NCI-H460 (cell line): ENCODE measurements around the gene ECI1. TPM values are rescaled to one million over a fixed set of nuclear protein-coding genes. Genes with fewer than 3 reads are reported as not detected.
"Not testable (repeated sequence)": the region's sequence is repeated elsewhere in the genome, so short reads cannot be mapped to it uniquely, and the experiment has no call there.

ENCODE experiments used
- DNase-seq: peaks from one replicate; pipeline ENCODE4 v3.0.0-alpha.2; 2016; ENCODE audit warnings: low read depth; ENCODE audit errors: extremely low read depth
- total RNA-seq: library from RNA; depleted of rRNA; stranded (reverse); fragments of >200 nt; shearing (Covaris generic); gene quantifications from 2 replicates; pipeline ENCODE4 v1.2.3, GENCODE V29; 2014

Gene ECI1
- total RNA-seq, 1 experiment from 2014 or later = 87.3 TPM

GRCh38 chr16:2257726-2258125 lies 6.3 kb upstream of the ECI1 start:
- DNase-seq = no peak

DNA sequence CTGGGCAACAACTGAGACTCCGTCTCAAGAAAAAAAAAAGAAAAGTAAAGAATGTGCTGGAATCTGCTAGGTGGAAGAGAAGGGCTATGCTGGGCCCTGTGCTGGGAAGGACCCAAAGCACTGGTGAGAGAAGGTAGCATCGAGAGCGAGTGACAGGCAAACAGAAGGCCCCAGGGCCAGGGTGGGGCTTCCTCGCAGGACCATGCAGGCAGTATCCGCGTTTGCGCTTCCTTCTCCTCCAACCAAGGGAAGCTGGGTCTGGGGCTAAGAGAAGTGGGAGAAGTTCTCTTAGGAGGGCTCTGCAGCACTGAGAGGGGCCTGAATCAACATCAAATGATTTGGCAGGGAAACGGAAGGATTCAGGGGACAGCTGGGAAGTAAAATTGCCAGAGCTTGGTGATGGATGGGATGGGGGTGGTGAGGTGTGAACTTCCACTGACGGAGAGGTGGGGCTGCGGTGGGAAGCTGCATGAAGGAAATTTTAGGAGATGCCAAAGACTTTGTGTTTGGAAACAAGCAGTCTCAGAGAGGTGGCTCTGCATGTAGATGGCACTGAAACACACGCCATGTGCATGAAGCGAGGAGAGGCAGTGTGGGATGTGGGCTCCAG lies 5.2 kb upstream of the ECI1 start:
- DNase-seq = no peak

- DNase-seq = no peak
These were observed 1.9 kb upstream of the ECI1 start for GRCh38 chr16:2253293-2253692.

- no peak for DNase-seq
These were observed 1.4 kb upstream of the ECI1 start for GRCh38 chr16:2252806-2253148.

- DNase-seq = no peak
These were observed 613 bp downstream of the ECI1 start for GRCh38 chr16:2250652-2251295.

GRCh38 chr16:2246301-2246885 lies 5.0 kb downstream of the ECI1 start:
- no peak for DNase-seq

GRCh38 chr16:2244926-2245795 lies 6.2 kb downstream of the ECI1 start:
- DNase-seq = no peak

DNA sequence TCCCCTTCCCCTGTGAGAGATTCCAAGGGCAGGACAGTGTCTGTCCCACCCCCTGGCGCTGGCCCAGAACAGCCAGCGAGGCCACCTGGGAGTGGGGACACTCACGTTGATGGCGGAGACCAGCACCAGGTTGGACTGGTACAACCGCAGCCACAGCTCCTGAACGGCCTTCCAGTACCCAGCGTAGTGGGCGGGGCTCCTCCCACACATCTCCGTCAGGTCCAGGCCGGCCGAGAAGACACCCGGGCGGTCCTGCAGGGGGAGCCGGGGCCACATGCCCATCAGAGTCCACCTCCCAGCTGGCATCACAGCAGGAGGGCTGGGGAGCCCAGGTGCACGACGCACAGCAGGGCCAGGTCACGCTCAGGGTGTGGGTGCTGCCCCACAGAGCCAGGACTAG lies 7.1 kb downstream of the ECI1 start:
- DNase-seq = no peak

DNA sequence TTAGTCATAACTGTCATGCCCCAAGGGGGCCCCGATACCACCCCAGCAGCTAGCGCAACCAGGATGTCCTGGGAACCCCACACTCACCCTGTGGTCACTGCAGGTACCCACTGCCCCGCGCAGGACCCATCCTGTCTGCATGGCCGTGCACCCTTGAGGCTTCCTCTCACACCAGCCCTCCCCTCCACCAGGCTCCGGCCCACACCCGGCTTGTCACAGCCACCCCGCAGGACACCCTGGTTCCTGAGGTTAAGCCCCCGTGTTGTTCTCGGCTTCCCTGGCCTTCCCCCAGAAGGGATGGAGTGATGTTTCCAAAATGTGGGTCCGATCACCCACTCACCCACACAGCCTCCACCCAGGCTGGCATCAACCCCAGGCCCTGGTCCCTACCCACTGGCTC lies 7.6 kb downstream of the ECI1 start:
- DNase-seq = no peak

DNA sequence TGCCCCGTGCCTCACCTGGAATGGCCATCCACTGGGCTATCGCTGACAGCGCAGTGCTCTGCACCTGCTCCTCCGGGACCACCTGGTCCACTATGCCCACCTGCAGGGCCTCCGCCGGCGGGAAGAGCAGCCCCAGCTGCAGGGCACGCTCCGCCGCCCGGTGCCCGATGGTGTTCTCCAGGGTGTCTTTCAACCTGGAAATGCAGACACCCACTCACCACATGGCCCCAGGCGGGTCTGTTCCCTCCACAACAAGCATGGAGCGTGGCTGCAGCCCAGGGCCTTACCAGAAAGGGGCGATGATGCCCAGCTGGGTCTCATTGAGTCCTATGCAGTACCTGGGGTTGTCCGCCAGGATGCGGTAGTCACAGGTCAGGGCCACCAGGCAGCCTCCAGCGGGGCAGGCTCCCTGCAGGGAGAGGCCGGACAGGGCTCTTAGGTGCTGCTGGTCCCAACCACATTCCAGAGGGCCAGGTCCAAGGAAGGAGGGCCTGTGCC lies 8.3 kb downstream of the ECI1 start:
- DNase-seq = no peak

- no peak for DNase-seq
These were observed 8.8 kb downstream of the ECI1 start for GRCh38 chr16:2242598-2242997.

- DNase-seq = not testable (repeated sequence)
These were observed 11.1 kb downstream of the ECI1 start for GRCh38 chr16:2240331-2240730.

GRCh38 chr16:2238838-2239675 lies 12.3 kb downstream of the ECI1 start:
- DNase-seq = no peak

DNA sequence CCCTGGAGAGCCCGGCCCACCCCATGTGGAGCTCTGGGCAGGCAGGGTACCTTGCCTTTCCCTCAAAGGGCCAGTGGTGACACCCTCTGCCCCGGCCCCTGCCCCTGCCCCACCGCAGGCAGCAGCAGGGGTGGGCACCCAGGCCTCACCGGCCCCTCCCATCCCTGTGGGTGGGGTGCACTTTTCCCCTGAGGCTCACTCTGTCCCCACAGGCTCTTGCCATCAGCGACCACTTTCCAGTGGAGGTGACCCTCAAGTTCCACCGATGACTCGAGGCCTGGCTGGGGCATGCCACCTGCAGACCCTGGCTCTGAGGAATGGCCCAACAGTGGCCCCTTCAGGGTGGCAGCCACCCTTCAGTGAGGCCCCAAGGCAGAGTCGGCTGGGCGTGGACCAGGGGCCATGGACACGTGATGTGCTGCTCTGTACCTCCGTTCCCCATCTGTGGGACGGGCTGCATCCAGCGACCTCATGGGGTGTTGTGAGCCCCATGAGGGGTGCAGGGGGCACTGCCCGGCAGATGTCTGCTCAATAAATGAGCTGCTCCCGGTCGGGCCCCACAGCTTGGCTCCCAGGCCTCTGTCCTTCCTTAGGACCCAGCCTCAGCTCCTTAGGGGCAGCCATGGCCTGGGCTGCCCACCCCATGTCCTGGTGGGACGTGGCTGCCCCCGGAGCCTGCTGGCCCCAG lies 13.1 kb downstream of the ECI1 start:
- DNase-seq = no peak

GRCh38 chr16:2237493-2238149 lies 13.8 kb downstream of the ECI1 start:
- DNase-seq = no peak

GRCh38 chr16:2237102-2237482 lies 14.3 kb downstream of the ECI1 start:
- DNase-seq = no peak

DNA sequence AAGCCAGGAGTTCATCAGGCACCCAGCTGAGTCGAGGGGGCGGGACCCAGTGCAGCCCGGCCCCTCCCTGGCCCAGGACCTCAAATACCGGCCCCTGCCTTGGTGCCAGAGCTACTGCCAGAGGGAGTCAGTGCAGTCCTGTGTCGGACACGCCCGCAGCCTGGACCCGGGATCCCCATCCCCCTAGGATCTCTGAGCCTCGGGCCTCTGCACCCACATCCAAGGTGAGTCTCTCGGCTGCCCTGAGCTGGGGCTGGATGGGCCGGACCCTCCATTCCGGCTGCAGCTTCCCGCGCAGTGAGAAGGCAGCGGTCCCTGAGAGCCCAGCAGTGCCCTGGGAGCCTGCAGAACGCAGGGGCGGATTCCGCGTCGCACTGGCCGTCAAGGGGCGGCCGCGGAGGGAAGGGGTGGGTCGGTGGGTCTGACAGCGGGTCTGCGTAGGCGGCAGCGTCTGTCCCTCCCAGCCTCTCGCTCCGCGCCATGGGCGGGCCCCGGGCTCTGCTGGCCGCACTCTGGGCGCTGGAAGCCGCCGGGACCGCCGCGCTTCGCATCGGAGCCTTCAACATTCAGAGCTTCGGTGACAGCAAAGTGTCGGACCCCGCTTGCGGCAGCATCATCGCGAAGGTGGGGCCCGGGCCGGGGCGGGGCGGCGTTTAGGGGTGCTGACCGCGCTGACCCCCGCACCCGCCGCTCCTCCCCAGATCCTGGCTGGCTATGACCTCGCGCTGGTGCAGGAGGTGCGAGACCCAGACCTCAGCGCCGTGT lies 14.9 kb downstream of the ECI1 start, which contains the start of gene DNASE1L2:
TSS of gene DNASE1L2 (plus strand) at position 108 of the 765 bp plus-strand sequence. CDS start at position 481, 373 bp downstream.
- no peak for DNase-seq

- no peak for DNase-seq
These were observed 15.6 kb downstream of the ECI1 start for GRCh38 chr16:2235695-2236336.
